Spleen (tissue), 13 donors: ENCODE data around the gene ABCE1. TPM values are rescaled to one million over a fixed set of nuclear protein-coding genes. Genes with fewer than 3 reads are reported as not detected.

Experiments used
- DNase-seq: peaks from one replicate; pipeline ENCODE4 v3.0.0-alpha.2; 2020
- H3K27ac ChIP-seq, 8 donors: fragments of 200-600 bp; sonication (generic) in 7 of 8; 1 replicate in 4 of 8; 2 replicates in 4 of 8; pipeline versions ENCODE4 v1.5.0 to v1.8.0; 2016 to 2021; ENCODE audit warnings: inconsistent platforms in 4 of 8, mild to moderate bottlenecking in 4 of 8, moderate library complexity in 1 of 8
- H3K27me3 ChIP-seq, 7 donors: fragments of 200-600 bp; sonication (generic) in 6 of 7; replicated peaks in 1 of 7; 1 replicate in 4 of 7; 2 replicates in 3 of 7; pipeline versions ENCODE4 v1.5.0 to v1.8.0; 2016 to 2021; ENCODE audit warnings: inconsistent platforms in 3 of 7, mild to moderate bottlenecking in 1 of 7
- H3K36me3 ChIP-seq, 6 donors: fragments of 200-600 bp; sonication (generic) in 5 of 6; 1 replicate in 4 of 6; 2 replicates in 2 of 6; pipeline versions ENCODE4 v1.5.0 to v1.8.0; 2016 to 2021; ENCODE audit warnings: inconsistent platforms in 2 of 6
- H3K4me1 ChIP-seq, 6 donors: fragments of 200-600 bp; sonication (generic) in 5 of 6; 1 replicate in 3 of 6; 2 replicates in 3 of 6; pipeline versions ENCODE4 v1.5.0 to v1.8.0; 2016 to 2021; ENCODE audit warnings: inconsistent platforms in 3 of 6
- H3K4me3 ChIP-seq, 8 donors: fragments of 200-600 bp; sonication (generic) in 7 of 8; 1 replicate in 4 of 8; 2 replicates in 4 of 8; pipeline versions ENCODE4 v1.5.0 to v1.8.0; 2016 to 2021; ENCODE audit warnings: inconsistent platforms in 4 of 8, mild to moderate bottlenecking in 4 of 8, moderate library complexity in 2 of 8
- H3K9me3 ChIP-seq, 8 donors: fragments of 200-600 bp; sonication (generic) in 7 of 8; 1 replicate in 4 of 8; 2 replicates in 4 of 8; pipeline versions ENCODE4 v1.5.0 to v1.8.0; 2016 to 2021; ENCODE audit warnings: inconsistent platforms in 4 of 8
- POLR2A ChIP-seq, 3 donors: fragments of 450-650 bp; IDR thresholded peaks; one replicate each; pipeline ENCODE4 v1.5.1; 2017; ENCODE audit warnings: antibody characterized with exemption in 3 of 3, mild to moderate bottlenecking in 1 of 3
- POLR2AphosphoS5 ChIP-seq, 3 donors: sonication (generic); formaldehyde crosslinking; IDR thresholded peaks; one replicate each; pipeline ENCODE4 v1.5.1; 2017; ENCODE audit warnings: antibody characterized with exemption in 3 of 3
- WGBS, 5 donors: extraction: QIAGEN DNeasy Blood & Tissue Kit in 3 of 5; methylation state at CpG; one replicate each; pipeline versions ENCODE4 v1.1.5 to v1.1.7; 2013 to 2018; 5-methylcytosine and 5-hydroxymethylcytosine counted together
- intact Hi-C: fragments of 100-400 bp; cut with DNase I; formaldehyde crosslinking; loops from one replicate; pipeline ENCODE4 v1.15.0; 2023; ENCODE audit warnings: low total_unique reads
- long read RNA-seq, 2 donors: transcript quantifications; one replicate each; lab custom pipeline, GENCODE V29; 2026
- polyA plus RNA-seq, 3 donors: library from polyadenylated mRNA; stranded (reverse); fragments of 200-250 nt; gene quantifications; one replicate each; pipeline ENCODE4 v1.2.1, GENCODE V29; 2013
- total RNA-seq, 7 donors: library from RNA; depleted of rRNA in 3 of 7; stranded (reverse); fragments of >200 nt in 3 of 7; fragmentation: NEBNext Ultra II Directional in 4 of 7; extraction: Animal tissue kit (Norgen Biotek cat#: 25700) in 4 of 7; gene quantifications; one replicate each; pipeline versions ENCODE4 v1.1.0 to v1.2.1, GENCODE V29; 2016 to 2021
- TF ChIP-seq, protein P1 (sequence below), 11 experiments: fragments of 200-600 bp in 7 of 11; fragments of 450-650 bp in 4 of 11; sonication (generic) in 4 of 11; IDR thresholded peaks in 8 of 11; conservative IDR thresholded peaks in 3 of 11; 1 replicate in 7 of 11; 2 replicates in 4 of 11; pipeline versions ENCODE4 v1.4.0 to v1.8.0; 2016 to 2021; ENCODE audit warnings: antibody characterized with exemption in 11 of 11, inconsistent platforms in 4 of 11, mild to moderate bottlenecking in 1 of 11
- donor health status: healthy with polysubstance abuse.
- donor health status: DM: no; HTN: no; CAD: no; lungs with moderate emphysema.
- donor health status: DM: no; HTN: no; CAD: no.
- donor health status: Bipolar disorder and iron deficiency.
- donor health status: healthy.
- donor health status: DM: no; HTN: no; CAD: no.
- donor health status: DM: yes; HTN: yes; CAD: no.

ABCE1 gene
- 10 to 100 TPM; 51.5 to 83.5 (median 57.1) TPM for total RNA-seq
- polyA plus RNA-seq: 10 to 100 TPM; 16.9 to 29.9 (median 24.3) TPM
- long read RNA-seq, donor 1, transcript ABCE1-201 (18 exons, 3,921 nt): major isoform, 8 of 34 reads
- long read RNA-seq, donor 1, partial matches to known transcripts: 24 of 34 reads
- long read RNA-seq, donor 1, other reads (novel, unspliced or antisense): 0 of 34 reads
- long read RNA-seq, donor 2, transcript ABCE1-201 (18 exons, 3,921 nt): major isoform, 7 of 17 reads
- long read RNA-seq, donor 2, partial matches to known transcripts: 10 of 17 reads
- long read RNA-seq, donor 2, other reads (novel, unspliced or antisense): 0 of 17 reads

DNA sequence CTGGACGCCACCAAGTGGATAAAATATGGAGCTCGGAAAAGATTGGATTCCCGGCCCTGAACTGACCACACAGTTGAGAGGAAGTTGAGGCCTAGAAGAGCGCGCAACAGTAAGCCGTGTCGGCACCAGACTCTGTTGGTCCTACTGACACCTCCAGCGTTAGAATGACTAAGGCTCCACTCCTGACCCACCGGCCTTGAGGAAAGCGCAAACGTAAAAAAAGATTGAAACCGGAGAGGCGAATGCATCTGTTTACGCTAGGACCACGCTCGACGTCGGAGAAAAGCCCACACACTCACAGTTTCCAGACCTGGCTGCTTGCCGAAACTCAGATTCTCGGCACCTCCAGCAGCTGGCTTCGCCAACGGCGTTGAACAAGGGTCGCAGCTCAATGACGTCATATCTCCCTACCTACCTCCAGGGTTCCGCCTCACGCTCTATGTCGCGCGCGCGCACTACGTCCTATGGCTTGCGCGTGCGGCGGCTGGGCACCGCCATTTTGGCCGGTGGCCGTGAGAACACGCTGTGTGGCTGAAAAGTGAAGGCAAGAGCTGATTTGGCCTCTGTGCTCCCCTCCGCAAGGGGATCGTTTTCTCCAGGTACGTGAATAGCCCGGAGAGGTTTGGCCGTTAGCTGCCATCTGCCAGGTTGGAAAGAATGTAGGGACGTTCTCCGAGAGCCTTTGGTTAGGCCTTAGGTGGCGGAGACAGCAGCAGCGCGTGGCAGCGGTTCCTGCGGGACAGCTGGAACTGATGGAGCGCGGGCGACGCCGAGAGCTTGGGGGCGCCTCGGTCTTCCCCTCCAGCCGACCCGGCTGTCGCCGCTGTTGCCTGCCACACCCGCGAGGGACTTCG is at the start of gene ABCE1, which contains the start of gene ANAPC10:
Gene ABCE1, plus strand, starts transcription at position 491 of the 854 bp plus-strand sequence. CDS start 6,102 bp downstream, outside the sequence.
Gene ANAPC10, minus strand, starts transcription at position 376 of the 854 bp plus-strand sequence. CDS start 2,097 bp downstream, outside the sequence.
- Histone ChIP-seq H3K9me3 (peaks cover 0 to 16% (median 11%) of the 10 kb centered on the region in 8 donors), H3K4me3 (peak within 1 kb of the TSS; percentile 49 to 96 (median 74)), H3K4me1 (peaks cover 17 to 78% (median 63%) of the 10 kb centered on the region in 6 donors), H3K27ac (peak within 1 kb of the TSS; percentile 79 to 92 (median 88)), H3K27me3 (no peaks in the 10 kb centered on the region), H3K36me3 (peaks cover 0 to 29% (median 17%) of the 10 kb centered on the region in 6 donors)
- intact Hi-C loops: no loop called here
- peak; percentile 97 for DNase-seq
- TF ChIP-seq POLR2A (IDR thresholded peaks at IDR 0.05) (peak in 2 of 3 donors; percentile 31 to 38), POLR2AphosphoS5 (IDR thresholded peaks at IDR 0.05) (peak; percentile 96 to 98 (median 97))
- TF ChIP-seq, protein P1, sequence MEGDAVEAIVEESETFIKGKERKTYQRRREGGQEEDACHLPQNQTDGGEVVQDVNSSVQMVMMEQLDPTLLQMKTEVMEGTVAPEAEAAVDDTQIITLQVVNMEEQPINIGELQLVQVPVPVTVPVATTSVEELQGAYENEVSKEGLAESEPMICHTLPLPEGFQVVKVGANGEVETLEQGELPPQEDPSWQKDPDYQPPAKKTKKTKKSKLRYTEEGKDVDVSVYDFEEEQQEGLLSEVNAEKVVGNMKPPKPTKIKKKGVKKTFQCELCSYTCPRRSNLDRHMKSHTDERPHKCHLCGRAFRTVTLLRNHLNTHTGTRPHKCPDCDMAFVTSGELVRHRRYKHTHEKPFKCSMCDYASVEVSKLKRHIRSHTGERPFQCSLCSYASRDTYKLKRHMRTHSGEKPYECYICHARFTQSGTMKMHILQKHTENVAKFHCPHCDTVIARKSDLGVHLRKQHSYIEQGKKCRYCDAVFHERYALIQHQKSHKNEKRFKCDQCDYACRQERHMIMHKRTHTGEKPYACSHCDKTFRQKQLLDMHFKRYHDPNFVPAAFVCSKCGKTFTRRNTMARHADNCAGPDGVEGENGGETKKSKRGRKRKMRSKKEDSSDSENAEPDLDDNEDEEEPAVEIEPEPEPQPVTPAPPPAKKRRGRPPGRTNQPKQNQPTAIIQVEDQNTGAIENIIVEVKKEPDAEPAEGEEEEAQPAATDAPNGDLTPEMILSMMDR (IDR thresholded peaks at IDR 0.05 in 8 of 11, conservative IDR thresholded peaks at IDR 0.05 in 3 of 11): peak in 3 of 11 experiments; percentile 23 to 37 (median 27)
- 0 to 1% (median 0%) methylated on average over 54 to 67 of the region's 67 CpGs for WGBS, 5 donors

DNA sequence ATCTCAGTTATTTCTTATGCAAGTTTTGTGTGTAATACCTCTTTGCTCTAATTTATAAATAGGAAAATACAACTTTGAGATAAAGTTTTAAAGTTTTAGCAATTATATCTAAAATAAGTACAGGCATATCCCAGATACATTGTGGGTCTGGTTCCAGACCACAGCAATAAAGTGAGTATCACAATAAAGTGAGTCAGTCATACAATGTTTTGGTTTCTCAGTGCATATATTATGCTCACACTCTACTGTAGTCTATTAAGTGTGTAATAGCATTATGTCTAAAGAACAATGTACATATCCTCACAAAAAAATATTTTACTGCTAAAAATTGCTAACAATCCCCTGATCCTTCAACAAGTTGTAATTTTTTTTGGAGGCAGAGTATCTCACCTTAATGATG is 49.3 kb upstream of the ABCE1 start:
- intact Hi-C loops: no loop called here
- Histone ChIP-seq H3K4me1 (no peaks in the 10 kb centered on the region), H3K9me3 (no peaks in the 10 kb centered on the region), H3K27me3 (no peaks in the 10 kb centered on the region), H3K36me3 (peaks cover 0 to 16% (median 4%) of the 10 kb centered on the region in 6 donors), H3K4me3 (no peak overlapping the region), H3K27ac (no peak overlapping the region)
- no peak for TF ChIP-seq POLR2A (IDR thresholded peaks at IDR 0.05)
- TF ChIP-seq, protein P1 (IDR thresholded peaks at IDR 0.05 in 8 of 11, conservative IDR thresholded peaks at IDR 0.05 in 3 of 11): no peak
- TF ChIP-seq POLR2AphosphoS5 (IDR thresholded peaks at IDR 0.05): no peak
- DNase-seq: no peak

DNA sequence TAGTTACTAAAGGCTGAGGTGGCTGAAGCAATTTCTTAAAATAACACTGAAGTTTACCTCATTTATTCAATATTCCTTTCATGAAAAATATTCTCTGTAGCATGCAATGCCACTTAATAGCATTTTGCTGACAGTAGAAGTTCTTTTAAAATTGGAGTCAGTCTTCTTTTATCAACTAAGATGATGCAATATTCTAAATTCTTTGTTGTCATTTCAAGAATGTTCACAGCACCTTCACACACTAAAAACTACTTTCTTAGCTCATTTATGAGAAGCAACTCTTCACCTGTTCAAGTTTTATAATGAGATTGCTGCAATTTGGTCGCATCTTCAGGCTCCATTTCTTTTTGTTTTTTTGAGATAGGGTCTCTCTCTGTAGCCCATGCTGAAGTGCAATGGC is 48.9 kb upstream of the ABCE1 start:
- 88 to 95% (median 93%) methylated on average over 1 of the region's 1 CpG for WGBS, 5 donors
- no peak for DNase-seq
- Histone ChIP-seq H3K27ac (no peak overlapping the region), H3K4me3 (no peak overlapping the region), H3K4me1 (no peaks in the 10 kb centered on the region), H3K36me3 (peaks cover 0 to 17% (median 4%) of the 10 kb centered on the region in 6 donors), H3K9me3 (no peaks in the 10 kb centered on the region), H3K27me3 (no peaks in the 10 kb centered on the region)
- intact Hi-C loops: no loop called here
- TF ChIP-seq, protein P1 (IDR thresholded peaks at IDR 0.05 in 8 of 11, conservative IDR thresholded peaks at IDR 0.05 in 3 of 11): no peak
- TF ChIP-seq POLR2AphosphoS5 (IDR thresholded peaks at IDR 0.05): no peak
- TF ChIP-seq POLR2A (IDR thresholded peaks at IDR 0.05): no peak
